SK-N-SH (cell line): ENCODE measurements around the gene TYW1. TPM values are rescaled to one million over a fixed set of nuclear protein-coding genes. Genes with fewer than 3 reads are reported as not detected.
"Not testable (repeated sequence)": the region's sequence is repeated elsewhere in the genome, so short reads cannot be mapped to it uniquely, and the experiment has no call there.

ENCODE experiments used
- CTCF ChIA-PET: fragments of 300-600, 350-600 bp; formaldehyde crosslinking; extraction: SDS; loops from one replicate; lab custom pipeline; 2021; lab: Yijun Ruan, JAX
- POLR2A ChIA-PET: fragments of 350-600 bp; sonication (Branson Sonifier 250); formaldehyde crosslinking; extraction: SDS; loops from one replicate; lab custom pipeline; 2020; ENCODE audit warnings: antibody characterized with exemption, inconsistent platforms; lab: Yijun Ruan, JAX
- DNase-seq: peaks from one replicate; pipeline ENCODE4 v3.0.0; 2012
- H2AFZ ChIP-seq: fragments of 200-600 bp; sonication (generic); 2 replicates; pipeline ENCODE4 v1.8.1; 2016; ENCODE audit warnings: antibody characterized with exemption, mild to moderate bottlenecking, low read depth
- H3F3A ChIP-seq: fragments of 200-600 bp; sonication (generic); replicated peaks from 2 replicates; pipeline ENCODE3; 2016; ENCODE audit warnings: antibody characterized with exemption, mild to moderate bottlenecking; ENCODE audit not compliant: insufficient read depth
- H3K27ac ChIP-seq, 2 experiments: fragments of 200-500 bp in 1 of 2; fragments of 200-600 bp in 1 of 2; sonication (Bioruptor generic) in 1 of 2; sonication (generic), shearing (Covaris generic) in 1 of 2; 2 replicates each; pipeline versions ENCODE4 v1.5.1 to v1.6.1; 2014 to 2016; ENCODE audit warnings: low read depth in 2 of 2, inconsistent platforms in 1 of 2, low read length in 1 of 2, mild to moderate bottlenecking in 1 of 2, mixed read lengths in 1 of 2
- H3K27me3 ChIP-seq: fragments of 200-600 bp; sonication (generic), shearing (Covaris generic); 2 replicates; pipeline ENCODE4 v1.6.1; 2016; ENCODE audit warnings: mixed run types; ENCODE audit not compliant: insufficient read depth
- H3K36me3 ChIP-seq, 2 experiments: fragments of 200-500 bp in 1 of 2; fragments of 200-600 bp in 1 of 2; sonication (Bioruptor generic) in 1 of 2; sonication (generic) in 1 of 2; replicated peaks in 1 of 2; 2 replicates each; pipeline versions ENCODE3 to v1.5.1; 2014 to 2016; ENCODE audit warnings: low read length in 1 of 2, mild to moderate bottlenecking in 1 of 2; ENCODE audit not compliant: insufficient read depth in 2 of 2, control insufficient read depth in 1 of 2
- H3K4me1 ChIP-seq, 2 experiments: fragments of 200-500 bp in 1 of 2; fragments of 200-600 bp in 1 of 2; sonication (Bioruptor generic) in 1 of 2; sonication (generic), shearing (Covaris generic) in 1 of 2; 2 replicates each; pipeline versions ENCODE4 v1.5.1 to v1.6.1; 2014 to 2016; ENCODE audit warnings: low read depth in 1 of 2, low read length in 1 of 2, mixed run types in 1 of 2; ENCODE audit not compliant: insufficient read depth in 2 of 2, control insufficient read depth in 1 of 2
- H3K4me2 ChIP-seq: fragments of 200-600 bp; sonication (generic), shearing (Covaris generic); 2 replicates; pipeline ENCODE4 v1.6.1; 2017; ENCODE audit warnings: mixed run types
- H3K4me3 ChIP-seq, 2 experiments: fragments of 200-500 bp in 1 of 2; fragments of 200-600 bp in 1 of 2; sonication (Bioruptor generic) in 1 of 2; sonication (generic), shearing (Covaris generic) in 1 of 2; 2 replicates each; pipeline versions ENCODE4 v1.5.1 to v1.8.1; 2014 to 2016; ENCODE audit warnings: low read depth in 2 of 2, inconsistent platforms in 1 of 2, low read length in 1 of 2, mild to moderate bottlenecking in 1 of 2, mixed read lengths in 1 of 2, moderate library complexity in 1 of 2
- H3K79me2 ChIP-seq: fragments of 200-600 bp; sonication (generic); 2 replicates; pipeline ENCODE4 v1.8.1; 2017; ENCODE audit warnings: mild to moderate bottlenecking; ENCODE audit not compliant: insufficient read depth
- H3K9ac ChIP-seq: fragments of 200-600 bp; sonication (generic); 2 replicates; pipeline ENCODE4 v1.6.1; 2017; ENCODE audit warnings: mixed run types
- H3K9me2 ChIP-seq: fragments of 200-600 bp; sonication (generic); 2 replicates; pipeline ENCODE4 v1.6.1; 2017; ENCODE audit warnings: mixed run types
- H3K9me3 ChIP-seq: fragments of 200-600 bp; sonication (generic); 2 replicates; pipeline ENCODE4 v1.6.1; 2017; ENCODE audit warnings: mixed run types, mild to moderate bottlenecking, moderate library complexity
- H4K20me1 ChIP-seq: fragments of 200-600 bp; sonication (generic); 2 replicates; pipeline ENCODE4 v1.6.1; 2017; ENCODE audit warnings: mild to moderate bottlenecking, mixed run types; ENCODE audit not compliant: insufficient read depth
- CHD2 ChIP-seq: fragments of 150-350 bp; IDR thresholded peaks from 2 replicates; pipeline ENCODE4 v1.6.1; 2018; ENCODE audit warnings: low read length; ENCODE audit not compliant: partially characterized antibody
- FOSL2 ChIP-seq: IDR thresholded peaks from 2 replicates; pipeline ENCODE4 v1.4.0; 2012; ENCODE audit warnings: low read depth, mild to moderate bottlenecking, moderate library complexity, borderline replicate concordance
- JUND ChIP-seq: IDR thresholded peaks from 2 replicates; pipeline ENCODE4 v1.4.0; 2012
- MEF2A ChIP-seq: IDR thresholded peaks from 2 replicates; pipeline ENCODE4 v1.4.0; 2012; ENCODE audit warnings: low read depth, borderline replicate concordance
- POLR2AphosphoS5 ChIP-seq: IDR thresholded peaks from 2 replicates; pipeline ENCODE4 v1.6.1; 2012; ENCODE audit warnings: low read depth, low read length
- RFX5 ChIP-seq: IDR thresholded peaks from 2 replicates; pipeline ENCODE4 v1.6.1; 2012; ENCODE audit warnings: mild to moderate bottlenecking, improper control_type of control experiment, low read length
- RXRA ChIP-seq: IDR thresholded peaks from 2 replicates; pipeline ENCODE4 v1.4.0; 2012; ENCODE audit warnings: low read depth, mild to moderate bottlenecking, borderline replicate concordance
- TCF12 ChIP-seq: IDR thresholded peaks from 2 replicates; pipeline ENCODE4 v1.4.0; 2012
- YY1 ChIP-seq: IDR thresholded peaks from 2 replicates; pipeline ENCODE4 v1.4.0; 2012; ENCODE audit warnings: low read depth, mild to moderate bottlenecking
- WGBS: methylation state at CpG from one replicate; pipeline ENCODE4 v1.1.6; 2017; ENCODE audit warnings: low lambda C conversion rate; 5-methylcytosine and 5-hydroxymethylcytosine counted together
- polyA plus RNA-seq, 3 experiments: library from polyadenylated mRNA; depleted of rRNA; stranded (reverse); fragments of >200 nt; gene quantifications; 2 replicates each; pipeline ENCODE4 v1.2.3, GENCODE V29; 2012

TYW1 gene
- polyA plus RNA-seq, 1 of the 3 experiments (the other 2 are of a cell fraction): 15.0 TPM

DNA sequence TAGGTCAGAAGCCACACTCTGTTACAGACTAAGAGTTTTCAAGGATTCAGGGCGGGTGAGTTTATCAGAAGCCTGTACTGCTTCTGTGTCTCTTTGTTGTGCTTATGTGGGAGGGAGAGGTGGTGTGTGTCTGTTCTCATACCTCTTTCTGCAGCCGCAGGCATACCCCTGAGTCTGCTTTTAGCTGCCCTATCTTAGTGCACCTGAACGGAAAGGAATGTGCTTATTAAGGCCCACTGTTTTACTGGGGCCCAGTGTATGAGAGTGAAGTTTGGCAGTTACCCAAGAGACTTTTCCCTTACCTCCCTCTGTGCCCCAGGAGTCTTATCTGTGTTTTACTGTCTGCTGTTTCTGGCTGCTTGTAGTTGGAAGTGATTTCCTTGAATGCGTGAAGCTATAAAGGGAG, 104.3 kb downstream of the TYW1 start (continued):
- TF ChIP-seq MEF2A: no peak
- TF ChIP-seq CHD2: no peak

DNA sequence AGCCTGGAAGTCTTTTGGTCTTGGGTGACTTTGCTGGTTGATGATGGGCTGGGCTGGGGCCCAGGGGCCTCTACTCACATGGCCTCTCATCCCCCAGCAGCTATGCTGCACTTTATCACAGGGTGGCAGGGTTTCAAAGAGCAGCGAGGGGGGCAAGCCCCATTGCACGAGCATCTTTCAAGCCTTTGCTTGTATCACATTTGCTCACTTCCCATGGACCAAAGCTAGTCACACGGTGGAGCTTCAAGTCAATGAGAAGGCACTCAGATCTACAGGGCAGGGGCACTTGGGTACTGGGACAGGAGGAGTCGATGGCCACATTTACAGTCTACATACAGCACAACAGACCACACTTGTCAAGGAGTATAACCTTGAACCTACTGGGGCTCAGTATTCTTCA, 108.3 kb downstream of the TYW1 start:
- H3K9ac ChIP-seq, H3K27me3 ChIP-seq, H3K27ac ChIP-seq, POLR2A ChIA-PET, H3K4me3 ChIP-seq, H3K4me1 ChIP-seq, H3K4me2 ChIP-seq, H3K9me3 ChIP-seq, DNase-seq, H3K9me2 ChIP-seq, CTCF ChIA-PET, H3F3A ChIP-seq, H3K79me2 ChIP-seq, H2AFZ ChIP-seq, H4K20me1 ChIP-seq, H3K36me3 ChIP-seq: not testable (repeated sequence)
- 89% methylated on average over 4 of the region's 4 CpGs for WGBS

DNA sequence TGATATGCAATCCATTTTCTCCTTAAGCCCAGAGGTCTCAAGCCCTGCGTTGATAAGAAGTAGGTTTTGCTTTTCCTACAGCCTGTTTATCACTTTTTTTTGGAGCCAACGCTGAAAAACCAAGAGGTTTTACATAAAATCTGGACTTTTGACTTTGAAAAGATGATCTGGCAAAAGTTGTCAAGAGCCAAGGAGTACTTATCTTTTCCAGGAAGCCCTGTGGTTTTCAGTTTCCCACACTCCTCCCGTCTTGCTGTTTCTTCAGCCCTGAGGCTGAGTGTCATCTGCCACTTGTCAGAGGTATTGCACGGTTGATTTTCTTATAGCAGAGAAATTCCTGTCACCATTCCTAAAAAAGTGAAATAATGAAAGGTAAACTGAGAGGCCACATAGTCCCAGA, 108.7 kb downstream of the TYW1 start:
- no peaks in the 10 kb centered on the region for H3K9me2 ChIP-seq
- H3K36me3 ChIP-seq: peaks cover 2 to 7% of the 10 kb centered on the region in 2 experiments
- ChIA-PET CTCF (no interaction called here), POLR2A (no interaction called here)
- H3K4me3 ChIP-seq: no peak overlapping the region
- DNase-seq: no peak
- H3K9ac ChIP-seq: no peak overlapping the region
- H3K27me3 ChIP-seq: no peaks in the 10 kb centered on the region
- H3K27ac ChIP-seq: no peak overlapping the region
- no peaks in the 10 kb centered on the region for H4K20me1 ChIP-seq
- no peaks in the 10 kb centered on the region for H3K9me3 ChIP-seq
- no peak overlapping the region for H2AFZ ChIP-seq
- H3K4me2 ChIP-seq: no peak overlapping the region
- WGBS: 94% methylated on average over 4 of the region's 4 CpGs
- no peaks in the 10 kb centered on the region for H3F3A ChIP-seq
- no peak for TF ChIP-seq FOSL2
- no peak for TF ChIP-seq RFX5
- no peak for TF ChIP-seq JUND
- TF ChIP-seq TCF12: no peak
- no peak for TF ChIP-seq RXRA
- TF ChIP-seq YY1: no peak
- TF ChIP-seq POLR2AphosphoS5: no peak
- H3K4me1 ChIP-seq: no peaks in the 10 kb centered on the region
- H3K79me2 ChIP-seq: no peaks in the 10 kb centered on the region

DNA sequence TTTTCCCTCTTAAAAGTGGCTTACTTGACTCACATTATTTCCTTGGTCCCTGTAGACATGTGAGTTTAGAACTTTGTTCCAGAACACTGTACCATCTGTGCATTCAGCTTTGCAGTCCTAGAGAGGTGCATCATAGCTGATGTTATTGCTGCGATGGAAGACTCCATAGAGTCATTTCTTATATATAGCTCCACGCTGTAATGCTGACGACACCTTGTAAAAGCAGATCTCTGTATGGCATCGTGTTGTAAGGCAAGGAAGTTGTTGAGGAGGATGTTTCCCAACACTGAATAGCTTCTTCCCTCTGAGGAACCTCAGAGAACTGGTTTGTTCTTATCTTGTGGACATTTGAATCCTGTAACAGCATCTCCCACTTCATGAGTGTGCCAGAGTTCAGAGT, 109.6 kb downstream of the TYW1 start:
- H3K79me2 ChIP-seq, H3K9me2 ChIP-seq, DNase-seq, H3K9me3 ChIP-seq, H4K20me1 ChIP-seq, H3K9ac ChIP-seq, H3K4me3 ChIP-seq, H3K4me1 ChIP-seq, H3K4me2 ChIP-seq, POLR2A ChIA-PET, H2AFZ ChIP-seq, CTCF ChIA-PET, H3K27me3 ChIP-seq, H3F3A ChIP-seq, H3K27ac ChIP-seq: not testable (repeated sequence)
- peaks cover 2 to 11% of the 10 kb centered on the region in 2 experiments for H3K36me3 ChIP-seq
- WGBS: 83% methylated on average over 4 of the region's 4 CpGs

DNA sequence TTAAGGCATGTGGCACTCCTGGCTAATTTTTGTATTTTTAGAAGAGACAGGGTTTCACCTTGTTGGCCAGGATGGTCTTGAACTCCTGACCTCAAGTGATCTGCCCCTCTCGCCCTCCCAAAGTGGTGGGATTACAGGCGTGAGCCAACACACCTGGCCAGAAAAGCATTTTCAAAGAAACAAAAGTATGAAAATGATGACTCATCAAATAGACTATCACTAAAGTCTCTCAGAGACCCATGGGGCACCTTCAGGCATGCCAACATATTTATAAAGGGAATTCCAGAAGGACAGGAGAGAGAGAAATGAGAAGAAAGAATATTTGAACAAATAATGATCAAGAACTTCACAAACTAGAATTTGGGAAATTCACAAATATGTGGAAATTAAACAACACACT, 114.7 kb downstream of the TYW1 start:
- H3K79me2 ChIP-seq, CTCF ChIA-PET, H3K9me3 ChIP-seq, H4K20me1 ChIP-seq, H3K9me2 ChIP-seq, H3K4me2 ChIP-seq, H3F3A ChIP-seq, H3K4me3 ChIP-seq, POLR2A ChIA-PET, H3K4me1 ChIP-seq, H3K36me3 ChIP-seq, H3K9ac ChIP-seq, H3K27ac ChIP-seq, H3K27me3 ChIP-seq, DNase-seq, H2AFZ ChIP-seq: not testable (repeated sequence)
- 100% methylated on average over 2 of the region's 2 CpGs for WGBS
